Fibroblast of villous mesenchyme (primary cell): ENCODE results near the gene TPSB2. TPM values are rescaled to one million over a fixed set of nuclear protein-coding genes. Genes with fewer than 3 reads are reported as not detected.

Source experiments
- DNase-seq: peaks from one replicate; pipeline ENCODE4 v3.0.0-alpha.2; 2010; ENCODE audit warnings: low read depth
- H3K4me3 ChIP-seq: 2 replicates; pipeline ENCODE4 v1.5.1; 2011; ENCODE audit warnings: low read depth, mild to moderate bottlenecking, low read length
- CTCF ChIP-seq: IDR thresholded peaks from 2 replicates; pipeline ENCODE4 v1.5.1; 2012; ENCODE audit warnings: low read depth, mild to moderate bottlenecking, low read length; ENCODE audit not compliant: insufficient read depth
- total RNA-seq: library from RNA; depleted of rRNA; stranded (reverse); fragments of >200 nt; gene quantifications from 2 replicates; pipeline ENCODE4 v1.2.3, GENCODE V29; 2012

Gene TPSB2
- total RNA-seq, 1 donor = not detected

GRCh38 chr16:1208239-1208830 lies 21.6 kb downstream of the TPSB2 start:
- H3K4me3 ChIP-seq = no peak overlapping the region
- TF ChIP-seq CTCF = no peak
- DNase-seq = no peak

GRCh38 chr16:1206786-1207185 lies 23.2 kb downstream of the TPSB2 start:
- no peak for TF ChIP-seq CTCF
- DNase-seq = no peak

GRCh38 chr16:1206326-1206725 lies 23.7 kb downstream of the TPSB2 start:
- TF ChIP-seq CTCF = no peak
- no peak overlapping the region for H3K4me3 ChIP-seq
- DNase-seq = no peak

More at GRCh38 chr16:1206786-1207185, 23.2 kb downstream of the TPSB2 start:
- no peak overlapping the region for H3K4me3 ChIP-seq

GRCh38 chr16:1204933-1205332 lies 25.1 kb downstream of the TPSB2 start:
- DNase-seq = no peak
- H3K4me3 ChIP-seq = no peak overlapping the region
- no peak for TF ChIP-seq CTCF

- DNase-seq = no peak
- no peak for TF ChIP-seq CTCF
- no peak overlapping the region for H3K4me3 ChIP-seq
Observed at GRCh38 chr16:1202274-1202673, 27.7 kb downstream of the TPSB2 start.

GRCh38 chr16:1201444-1201843 lies 28.5 kb downstream of the TPSB2 start:
- no peak overlapping the region for H3K4me3 ChIP-seq
- no peak for DNase-seq
- no peak for TF ChIP-seq CTCF

GRCh38 chr16:1200014-1200627 lies 29.9 kb downstream of the TPSB2 start:
- no peak overlapping the region for H3K4me3 ChIP-seq
- DNase-seq = no peak
- no peak for TF ChIP-seq CTCF
